ENCODE results near the gene NTN4. TPM values are rescaled to one million over a fixed set of nuclear protein-coding genes. Genes with fewer than 3 reads are reported as not detected.
"Not testable (repeated sequence)": the region's sequence is repeated elsewhere in the genome, so short reads cannot be mapped to it uniquely, and the experiment has no call there.

The NTN4 gene
- total RNA-seq, 2 experiments from 2014 or later: 0.17 to 0.40 TPM

DNA sequence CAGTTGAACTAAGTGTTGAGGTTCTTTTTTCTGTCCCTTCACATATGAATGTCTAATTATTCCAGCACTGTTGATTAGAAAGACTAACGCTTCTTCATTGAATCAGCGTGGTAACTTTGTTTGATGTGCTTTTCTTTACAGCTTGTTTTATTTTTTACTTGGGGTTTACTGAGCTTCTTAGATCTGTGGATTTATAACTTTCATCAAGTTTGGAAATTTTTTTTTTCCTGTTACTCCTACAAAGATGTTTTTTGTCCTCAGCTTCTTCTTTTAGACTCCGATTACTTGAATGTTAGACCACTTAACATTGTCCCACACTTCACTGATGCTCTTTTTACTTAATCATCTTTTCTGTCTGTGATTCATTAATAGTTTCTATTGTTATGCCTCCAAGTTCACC lies 31.5 kb downstream of the NTN4 start:
- Mint-ChIP-seq H3K9me3 (no peaks in the 10 kb centered on the region), H3K27me3 (peaks cover 21% of the 10 kb centered on the region), H3K27ac (no peak overlapping the region), H3K4me1 (no peaks in the 10 kb centered on the region), H3K36me3 (ENCODE audit: low read depth) (no peaks in the 10 kb centered on the region), H3K4me3 (no peak overlapping the region)
- ChIA-PET CTCF (no interaction called here), POLR2A (no interaction called here)
- DNase-seq: no peak

DNA sequence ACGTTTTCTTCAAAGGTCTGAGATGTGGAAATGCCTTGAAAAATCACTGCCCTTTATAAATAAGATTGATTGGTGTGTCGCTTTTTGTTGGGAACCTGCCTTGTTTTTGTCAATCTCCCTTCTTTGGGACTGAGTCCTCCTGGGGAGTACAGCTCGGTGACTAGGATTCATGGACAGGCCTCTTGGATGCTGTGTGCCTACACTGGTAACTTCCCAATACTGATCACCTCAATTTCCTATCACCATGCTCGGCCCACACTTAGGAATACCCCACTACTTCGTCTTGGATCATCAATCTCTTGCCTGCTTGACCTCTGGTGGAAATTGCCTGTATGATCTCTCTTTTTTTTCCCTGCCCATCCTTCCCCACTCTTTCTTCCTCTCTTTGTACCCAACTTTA lies 34.2 kb downstream of the NTN4 start:
- Mint-ChIP-seq H3K4me3 (no peak overlapping the region), H3K4me1 (no peaks in the 10 kb centered on the region), H3K36me3 (ENCODE audit: low read depth) (no peaks in the 10 kb centered on the region), H3K9me3 (no peaks in the 10 kb centered on the region), H3K27ac (no peak overlapping the region), H3K27me3 (peaks cover 19% of the 10 kb centered on the region)
- DNase-seq: no peak
- ChIA-PET CTCF (no interaction called here), POLR2A (no interaction called here)

GRCh38 chr12:95755261-95755865 lies 35.2 kb downstream of the NTN4 start:
- no peak overlapping the region for H3K4me3 Mint-ChIP-seq
- POLR2A ChIA-PET: no interaction called here
- no peaks in the 10 kb centered on the region for H3K4me1 Mint-ChIP-seq
- H3K9me3 Mint-ChIP-seq: no peaks in the 10 kb centered on the region
- peaks cover 17% of the 10 kb centered on the region for H3K27me3 Mint-ChIP-seq
- CTCF ChIA-PET: no interaction called here
- H3K36me3 Mint-ChIP-seq (ENCODE audit: low read depth): no peaks in the 10 kb centered on the region
- no peak overlapping the region for H3K27ac Mint-ChIP-seq
- DNase-seq: no peak

GRCh38 chr12:95746062-95746461 lies 44.5 kb downstream of the NTN4 start:
- H3K4me1 Mint-ChIP-seq; DNase-seq; H3K4me3 Mint-ChIP-seq; H3K9me3 Mint-ChIP-seq; H3K36me3 Mint-ChIP-seq (ENCODE audit: low read depth); POLR2A ChIA-PET; H3K27ac Mint-ChIP-seq: not testable (repeated sequence)
- peaks cover 18% of the 10 kb centered on the region for H3K27me3 Mint-ChIP-seq
- CTCF ChIA-PET: interaction anchor here (1.5 kb wide), 1 partner anchor 23 kb away, joined by 3 read pairs; no protein-coding TSS in a partner anchor

DNA sequence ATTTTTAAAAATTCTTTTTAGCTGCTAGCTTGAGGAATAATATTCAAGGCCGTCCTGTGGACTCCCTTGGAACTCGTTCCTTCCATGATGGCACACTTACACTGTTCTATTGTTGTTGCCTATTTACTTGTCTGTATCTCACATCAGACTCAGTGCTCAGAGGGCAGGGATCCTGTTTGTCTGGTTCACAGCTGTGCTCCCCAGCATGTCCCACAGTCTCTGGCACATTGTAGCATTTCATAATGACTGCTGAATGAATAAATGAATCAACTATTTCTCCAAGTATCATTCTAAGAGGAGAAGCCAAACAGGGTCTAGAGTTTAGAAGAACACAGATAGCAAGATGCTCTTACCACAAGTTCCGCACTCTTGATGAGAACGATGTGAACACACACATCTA lies 48.0 kb downstream of the NTN4 start:
- no peak overlapping the region for H3K4me3 Mint-ChIP-seq
- no peak for DNase-seq
- ChIA-PET POLR2A (no interaction called here), CTCF (no interaction called here)
- H3K27me3 Mint-ChIP-seq: peaks cover 18% of the 10 kb centered on the region
- H3K36me3 Mint-ChIP-seq (ENCODE audit: low read depth): no peaks in the 10 kb centered on the region
- no peaks in the 10 kb centered on the region for H3K4me1 Mint-ChIP-seq
- H3K27ac Mint-ChIP-seq: no peak overlapping the region
- H3K9me3 Mint-ChIP-seq: no peaks in the 10 kb centered on the region

DNA sequence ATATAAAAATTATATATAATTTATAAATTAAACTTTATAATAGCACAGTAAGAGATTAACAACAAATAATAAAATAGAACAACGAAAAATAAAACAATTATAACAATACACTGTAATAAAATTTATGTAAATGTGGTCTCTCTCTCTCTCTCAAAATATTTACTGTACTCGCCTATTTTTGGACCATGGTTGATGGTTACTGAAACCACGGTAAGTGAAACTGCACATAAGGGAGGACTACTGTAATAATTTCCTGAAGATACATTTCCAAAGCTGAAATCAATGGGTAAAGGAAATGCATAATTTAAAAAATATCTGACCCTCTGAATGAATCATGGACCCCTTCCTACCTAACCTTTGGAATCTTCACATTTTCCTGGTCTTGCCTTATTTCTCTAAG lies 48.9 kb downstream of the NTN4 start:
- no peaks in the 10 kb centered on the region for H3K4me1 Mint-ChIP-seq
- no peaks in the 10 kb centered on the region for H3K9me3 Mint-ChIP-seq
- no peak overlapping the region for H3K27ac Mint-ChIP-seq
- CTCF ChIA-PET: no interaction called here
- H3K36me3 Mint-ChIP-seq (ENCODE audit: low read depth): no peaks in the 10 kb centered on the region
- H3K4me3 Mint-ChIP-seq: no peak overlapping the region
- no peak for DNase-seq
- H3K27me3 Mint-ChIP-seq: peaks cover 20% of the 10 kb centered on the region
- POLR2A ChIA-PET: no interaction called here

DNA sequence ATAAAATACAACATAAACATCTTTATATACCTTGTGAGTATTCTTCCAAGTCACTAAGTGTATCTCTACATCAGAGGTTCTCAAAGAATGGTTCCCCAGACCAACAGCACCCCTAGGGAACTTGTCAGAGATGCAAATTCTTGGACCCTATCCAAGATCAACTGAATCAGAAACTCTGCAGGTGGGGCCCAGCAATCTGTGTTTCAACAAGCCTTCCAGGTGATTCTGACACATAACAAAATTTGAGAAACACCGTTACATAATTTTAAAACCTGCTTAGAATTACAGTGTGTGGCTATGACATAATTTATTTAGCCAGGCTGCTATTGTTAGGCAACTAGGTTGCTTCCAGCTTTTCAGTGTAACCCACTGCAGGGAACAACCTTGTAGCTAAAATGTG lies 49.8 kb downstream of the NTN4 start:
- Mint-ChIP-seq H3K36me3 (ENCODE audit: low read depth) (no peaks in the 10 kb centered on the region), H3K4me3 (no peak overlapping the region), H3K27me3 (peaks cover 13% of the 10 kb centered on the region), H3K4me1 (no peaks in the 10 kb centered on the region), H3K9me3 (no peaks in the 10 kb centered on the region), H3K27ac (no peak overlapping the region)
- DNase-seq: no peak
- CTCF ChIA-PET: no interaction called here
- POLR2A ChIA-PET: no interaction called here

GRCh38 chr12:95739561-95740313 lies 50.8 kb downstream of the NTN4 start:
- Mint-ChIP-seq H3K9me3 (no peaks in the 10 kb centered on the region), H3K4me3 (no peak overlapping the region), H3K36me3 (ENCODE audit: low read depth) (no peaks in the 10 kb centered on the region), H3K27ac (no peak overlapping the region), H3K4me1 (no peaks in the 10 kb centered on the region), H3K27me3 (peaks cover 12% of the 10 kb centered on the region)
- POLR2A ChIA-PET: no interaction called here
- no peak for DNase-seq
- CTCF ChIA-PET: no interaction called here

GRCh38 chr12:95738024-95738611 lies 52.4 kb downstream of the NTN4 start:
- Mint-ChIP-seq H3K9me3 (no peaks in the 10 kb centered on the region), H3K4me3 (no peak overlapping the region), H3K27ac (no peak overlapping the region), H3K36me3 (ENCODE audit: low read depth) (no peaks in the 10 kb centered on the region), H3K4me1 (no peaks in the 10 kb centered on the region), H3K27me3 (peaks cover 9% of the 10 kb centered on the region)
- DNase-seq: no peak
- CTCF ChIA-PET: interaction anchor here (1.0 kb wide), 1 partner anchor 9 kb away, joined by 3 read pairs; no protein-coding TSS in a partner anchor
- POLR2A ChIA-PET: no interaction called here

DNA sequence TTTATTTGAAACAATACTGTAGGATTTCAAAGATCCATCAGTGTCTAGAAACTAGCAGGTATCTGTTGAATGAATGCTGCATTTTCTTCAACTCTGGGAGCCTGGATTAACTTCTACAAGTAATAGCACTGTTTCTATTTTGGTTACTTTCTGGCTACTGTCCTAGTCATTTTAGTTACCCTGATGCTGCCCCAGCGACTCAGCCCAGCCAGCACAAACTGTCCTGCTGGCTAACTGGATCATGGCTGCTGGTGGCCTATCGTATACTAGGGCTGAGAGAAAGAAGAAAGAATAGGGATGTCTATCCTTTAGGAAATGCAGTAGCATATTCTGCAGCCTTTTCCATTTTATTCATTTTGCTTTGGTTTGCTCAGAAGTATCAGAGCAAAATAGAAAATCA lies 53.9 kb downstream of the NTN4 start:
- no peak overlapping the region for H3K4me3 Mint-ChIP-seq
- H3K27ac Mint-ChIP-seq: no peak overlapping the region
- H3K9me3 Mint-ChIP-seq: no peaks in the 10 kb centered on the region
- no peaks in the 10 kb centered on the region for H3K36me3 Mint-ChIP-seq (ENCODE audit: low read depth)
- DNase-seq: no peak
- peaks cover 3% of the 10 kb centered on the region for H3K27me3 Mint-ChIP-seq
- no peaks in the 10 kb centered on the region for H3K4me1 Mint-ChIP-seq
- ChIA-PET CTCF (no interaction called here), POLR2A (no interaction called here)

DNA sequence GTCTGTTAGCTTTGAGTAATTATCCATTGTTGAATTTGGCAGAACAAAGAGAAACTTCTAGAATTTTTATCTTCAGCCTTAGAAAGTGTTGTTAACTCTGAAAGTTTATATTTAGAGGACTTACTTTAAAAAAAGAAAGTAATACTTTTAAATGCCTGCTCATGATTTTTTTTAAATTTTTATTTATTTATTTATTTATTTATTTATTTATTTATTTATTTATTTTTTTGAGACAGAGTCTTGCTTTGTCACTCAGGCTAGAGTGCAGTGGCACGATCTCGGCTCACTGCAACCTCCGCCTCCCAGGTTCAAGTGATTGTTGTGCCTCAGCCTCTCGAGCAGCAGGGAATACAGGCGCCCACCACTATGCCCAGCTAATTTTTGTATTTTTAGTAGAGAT lies 54.8 kb downstream of the NTN4 start:
- H3K36me3 Mint-ChIP-seq (ENCODE audit: low read depth); H3K27ac Mint-ChIP-seq; CTCF ChIA-PET; H3K4me3 Mint-ChIP-seq; DNase-seq; H3K9me3 Mint-ChIP-seq; H3K27me3 Mint-ChIP-seq; POLR2A ChIA-PET; H3K4me1 Mint-ChIP-seq: not testable (repeated sequence)

DNA sequence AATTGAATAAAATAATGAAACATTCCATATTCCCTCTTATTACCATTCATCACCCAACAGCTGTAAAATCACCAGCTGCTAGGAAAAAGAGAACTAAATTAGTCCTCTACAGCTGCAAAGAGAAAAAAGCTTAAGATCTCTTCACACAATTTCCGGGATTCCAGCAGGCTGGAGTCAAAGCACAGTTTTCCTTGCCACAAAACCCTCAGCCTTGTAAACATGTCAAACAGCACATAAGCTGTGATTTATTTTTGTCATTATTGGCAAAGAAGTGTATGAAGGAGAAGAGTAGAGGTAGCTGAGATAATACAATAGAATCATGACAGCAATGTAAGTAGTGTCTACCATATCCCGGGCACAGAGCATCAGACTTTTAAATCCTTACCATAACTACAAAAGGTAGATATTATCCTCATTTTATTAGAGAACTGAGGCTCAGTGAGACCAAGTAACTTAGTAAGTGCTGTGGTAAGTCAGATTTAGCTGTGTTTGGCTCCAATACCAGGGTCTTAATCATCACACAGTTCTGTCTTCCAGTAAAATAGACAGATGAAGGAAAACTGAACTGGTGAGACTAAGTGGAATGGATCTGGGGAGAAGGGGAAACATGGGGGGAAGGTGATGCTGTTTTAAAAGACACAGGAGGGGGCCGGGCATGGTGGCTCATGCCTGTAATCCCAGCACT lies 57.3 kb downstream of the NTN4 start:
- CTCF ChIA-PET: interaction anchor here (0.9 to 1.0 kb wide), 2 partner anchors 12 to 22 kb away, joined by 3 read pairs; no protein-coding TSS in a partner anchor
- DNase-seq: no peak
- no peaks in the 10 kb centered on the region for H3K9me3 Mint-ChIP-seq
- no peaks in the 10 kb centered on the region for H3K36me3 Mint-ChIP-seq (ENCODE audit: low read depth)
- H3K27ac Mint-ChIP-seq: no peak overlapping the region
- H3K27me3 Mint-ChIP-seq: peaks cover 11% of the 10 kb centered on the region
- H3K4me3 Mint-ChIP-seq: no peak overlapping the region
- H3K4me1 Mint-ChIP-seq: no peaks in the 10 kb centered on the region
- POLR2A ChIA-PET: no interaction called here

- POLR2A ChIA-PET: no interaction called here
Measured at GRCh38 chr12:95731519-95731958, 59.0 kb downstream of the NTN4 start.

More at GRCh38 chr12:95731519-95731958, 59.0 kb downstream of the NTN4 start:
- no peak overlapping the region for H3K4me3 Mint-ChIP-seq
- H3K9me3 Mint-ChIP-seq: peaks cover 2% of the 10 kb centered on the region
- no peak overlapping the region for H3K27ac Mint-ChIP-seq
- H3K27me3 Mint-ChIP-seq: peaks cover 9% of the 10 kb centered on the region
- DNase-seq: no peak
- H3K36me3 Mint-ChIP-seq (ENCODE audit: low read depth): no peaks in the 10 kb centered on the region
- CTCF ChIA-PET: interaction anchor here (0.6 kb wide), 1 partner anchor 827 kb away, joined by 4 read pairs; no protein-coding TSS in a partner anchor
- H3K4me1 Mint-ChIP-seq: no peaks in the 10 kb centered on the region
